Panc1 (cell line): ENCODE data around the gene ATP5F1D. TPM values are rescaled to one million over a fixed set of nuclear protein-coding genes. Genes with fewer than 3 reads are reported as not detected.

Source experiments
- ATAC-seq: fragments of 200-7000 bp; cut with Tn5 transposase; 2 replicates; pipeline ENCODE4 v1.9.1; 2020; ENCODE audit warnings: mild to moderate bottlenecking, moderate library complexity
- BruUV-seq: library from RNA; stranded (reverse); fragments of 400-500 nt; replicated peaks from 2 replicates; lab custom pipeline; 2021; lab: Mats Ljungman, UMichigan
- CTCF ChIA-PET: fragments of 300-600 bp; sonication (Branson Sonifier 250); formaldehyde crosslinking; loops from one replicate; lab custom pipeline; 2022; ENCODE audit warnings: antibody characterized with exemption; lab: Charles Lee
- POLR2A ChIA-PET: fragments of 300-600 bp; sonication (Branson Sonifier 250); formaldehyde crosslinking; loops from one replicate; lab custom pipeline; 2022; ENCODE audit warnings: antibody characterized with exemption; lab: Charles Lee
- DNase-seq: peaks from one replicate; pipeline ENCODE4 v3.0.0-alpha.2; 2010; ENCODE audit warnings: low read depth, low spot score
- H3K27ac ChIP-seq: 2 replicates; pipeline ENCODE4 v1.5.1; 2011; ENCODE audit warnings: mild to moderate bottlenecking, low read length, inconsistent platforms
- H3K27me3 ChIP-seq: fragments of 200-500 bp; sonication (Bioruptor generic); 2 replicates; pipeline ENCODE4 v1.6.0; 2014; ENCODE audit warnings: low read length, inconsistent platforms; ENCODE audit not compliant: control insufficient read depth, insufficient read depth
- H3K36me3 ChIP-seq: fragments of 200-500 bp; sonication (Bioruptor generic); 2 replicates; pipeline ENCODE4 v1.5.1; 2014; ENCODE audit warnings: inconsistent platforms, mild to moderate bottlenecking, low read length, moderate library complexity; ENCODE audit not compliant: control insufficient read depth, insufficient read depth
- H3K4me1 ChIP-seq: 2 replicates; pipeline ENCODE4 v1.5.1; 2011; ENCODE audit warnings: inconsistent platforms, mild to moderate bottlenecking, low read length, moderate library complexity; ENCODE audit not compliant: control insufficient read depth, insufficient read depth
- H3K4me3 ChIP-seq, 2 experiments: 2 replicates each; pipeline ENCODE4 v1.5.1; 2011 to 2012; ENCODE audit warnings: low read depth in 2 of 2, low read length in 2 of 2, mild to moderate bottlenecking in 2 of 2, inconsistent platforms in 1 of 2, moderate library complexity in 1 of 2
- H3K9me3 ChIP-seq: fragments of 200-500 bp; sonication (Bioruptor generic); 2 replicates; pipeline ENCODE4 v1.5.1; 2014; ENCODE audit warnings: low read depth, mild to moderate bottlenecking, inconsistent platforms, low read length, moderate library complexity; ENCODE audit not compliant: control insufficient read depth, insufficient read depth
- CTCF ChIP-seq: fragments of 450-650 bp; IDR thresholded peaks from 2 replicates; pipeline ENCODE4 v1.5.1; 2017; ENCODE audit warnings: mild to moderate bottlenecking
- POLR2AphosphoS5 ChIP-seq: IDR thresholded peaks from 2 replicates; pipeline ENCODE4 v1.6.1; 2012; ENCODE audit warnings: mild to moderate bottlenecking, low read depth, low read length, moderate library complexity
- REST ChIP-seq, 2 experiments: IDR thresholded peaks; 2 replicates each; pipeline ENCODE4 v1.6.1; 2011 to 2012; ENCODE audit warnings: low read depth in 2 of 2, control low read depth in 1 of 2, low read length in 1 of 2, mild to moderate bottlenecking in 1 of 2, moderate library complexity in 1 of 2; ENCODE audit not compliant: insufficient read depth in 1 of 2
- SIN3A ChIP-seq: IDR thresholded peaks from 2 replicates; pipeline ENCODE4 v1.6.1; 2012; ENCODE audit warnings: low read depth, mild to moderate bottlenecking, low read length, moderate library complexity, borderline replicate concordance; ENCODE audit not compliant: insufficient read depth
- TCF7L2 ChIP-seq: IDR thresholded peaks from 2 replicates; pipeline ENCODE4 v1.6.1; 2011; ENCODE audit warnings: mild to moderate bottlenecking, low read depth, low read length, inconsistent platforms
- in situ Hi-C: cut with HindIII; loops from 2 replicates; pipeline ENCODE4 v1.10.0; 2016; ENCODE audit warnings: low sequenced_read_pairs, low pct_unique_long_range_greater_than_20kb
- intact Hi-C: fragments of 100-400 bp; cut with micrococcal nuclease; formaldehyde crosslinking; loops from one replicate; pipeline ENCODE4 v1.10.0; 2022; ENCODE audit not compliant: unreplicated experiment
- total RNA-seq: library from RNA; stranded (reverse); gene quantifications from one replicate; pipeline ENCODE4 v1.2.1, GENCODE V29; 2021; ENCODE audit not compliant: unreplicated experiment

Gene ATP5F1D
- total RNA-seq, 1 experiment from 2014 or later, result 218 TPM

- Histone ChIP-seq H3K27me3 (no peaks in the 10 kb centered on the region), H3K36me3 (no peaks in the 10 kb centered on the region), H3K9me3 (no peaks in the 10 kb centered on the region), H3K4me3 (no peak overlapping the region), H3K4me1 (peaks cover 7% of the 10 kb centered on the region), H3K27ac (no peak overlapping the region)
- DNase-seq (no peak), ATAC-seq (no peak)
- TF ChIP-seq POLR2AphosphoS5 (no peak), CTCF (no peak), SIN3A (no peak), TCF7L2 (no peak), REST (IDR thresholded peaks at IDR 0.05; ENCODE audit: insufficient read depth in 1 of 2, low read depth in 2 of 2, low read length in 1 of 2) (no peak)
- CTCF ChIA-PET, result no interaction called here
- intact Hi-C loops (no loop called here), in situ Hi-C loops (no loop called here)
- no TSS peak for BruUV-seq
- POLR2A ChIA-PET, result no interaction called here
These were observed 14.1 kb upstream of the ATP5F1D start for GRCh38 chr19:1227304-1228054.

- ATAC-seq (no peak), DNase-seq (no peak)
- in situ Hi-C loops, result no loop called here
- no peak for TF ChIP-seq TCF7L2
- no peak for TF ChIP-seq REST (IDR thresholded peaks at IDR 0.05; ENCODE audit: insufficient read depth in 1 of 2, low read depth in 2 of 2, low read length in 1 of 2)
- ChIA-PET CTCF (no interaction called here), POLR2A (no interaction called here)
- H3K36me3 ChIP-seq, result no peaks in the 10 kb centered on the region
- no peak overlapping the region for H3K27ac ChIP-seq
- no peaks in the 10 kb centered on the region for H3K9me3 ChIP-seq
- no peaks in the 10 kb centered on the region for H3K27me3 ChIP-seq
- intact Hi-C loops, result no loop called here
- H3K4me1 ChIP-seq, result peaks cover 14% of the 10 kb centered on the region
- no peak overlapping the region for H3K4me3 ChIP-seq
- no TSS peak for BruUV-seq
These were observed 13.2 kb upstream of the ATP5F1D start for GRCh38 chr19:1228161-1228957.
